H9 (cell line): ENCODE measurements around the gene SDK1. TPM values are rescaled to one million over a fixed set of nuclear protein-coding genes. Genes with fewer than 3 reads are reported as not detected.

Experiments used
- DNase-seq: peaks from one replicate; pipeline ENCODE4 v3.0.0-alpha.2; 2017
- H2AFZ ChIP-seq: one replicate; pipeline ENCODE4 v1.6.1; 2013; ENCODE audit warnings: mild to moderate bottlenecking, low read length, control low read depth, moderate library complexity
- H2AK5ac ChIP-seq: 2 replicates; pipeline ENCODE4 v1.6.1; 2013; ENCODE audit warnings: low read length, control low read depth, mixed read lengths; ENCODE audit not compliant: insufficient read length
- H2BK120ac ChIP-seq: one replicate; pipeline ENCODE4 v1.6.1; 2013; ENCODE audit warnings: low read depth, mild to moderate bottlenecking, low read length, control low read depth, inconsistent platforms; ENCODE audit not compliant: poor library complexity, severe bottlenecking
- H2BK12ac ChIP-seq: 2 replicates; pipeline ENCODE4 v1.6.1; 2013; ENCODE audit warnings: low read length, control low read depth, mixed read lengths, low read depth; ENCODE audit not compliant: insufficient read length
- H2BK15ac ChIP-seq: 2 replicates; pipeline ENCODE4 v1.6.1; 2013; ENCODE audit warnings: low read depth, low read length, control low read depth
- H2BK20ac ChIP-seq: one replicate; pipeline ENCODE4 v1.6.1; 2013; ENCODE audit warnings: low read depth, mild to moderate bottlenecking, low read length, control low read depth, inconsistent platforms; ENCODE audit not compliant: poor library complexity, severe bottlenecking
- H2BK5ac ChIP-seq: 2 replicates; pipeline ENCODE4 v1.6.1; 2013; ENCODE audit warnings: low read length, control low read depth, mixed read lengths; ENCODE audit not compliant: insufficient read length
- H3K14ac ChIP-seq: 2 replicates; pipeline ENCODE4 v1.6.1; 2013; ENCODE audit warnings: low read length, control low read depth; ENCODE audit not compliant: insufficient read depth
- H3K18ac ChIP-seq: 2 replicates; pipeline ENCODE4 v1.6.1; 2013; ENCODE audit warnings: low read depth, mild to moderate bottlenecking, mixed read lengths, low read length, control low read depth; ENCODE audit not compliant: insufficient read length
- H3K23ac ChIP-seq: 2 replicates; pipeline ENCODE4 v1.6.1; 2013; ENCODE audit warnings: low read length, control low read depth, mixed read lengths, low read depth; ENCODE audit not compliant: insufficient read length
- H3K23me2 ChIP-seq: 2 replicates; pipeline ENCODE4 v1.6.1; 2013; ENCODE audit warnings: low read depth, mild to moderate bottlenecking, mixed read lengths, low read length, control low read depth; ENCODE audit not compliant: insufficient read length, poor library complexity, severe bottlenecking
- H3K27ac ChIP-seq: 2 replicates; pipeline ENCODE4 v1.5.1; 2013; ENCODE audit warnings: low read length, control low read depth, mixed read lengths, low read depth; ENCODE audit not compliant: insufficient read length
- H3K27me3 ChIP-seq: 2 replicates; pipeline ENCODE4 v1.6.1; 2013; ENCODE audit warnings: low read length, control low read depth, inconsistent platforms; ENCODE audit not compliant: insufficient read depth
- H3K4ac ChIP-seq: 2 replicates; pipeline ENCODE4 v1.6.1; 2013; ENCODE audit warnings: low read depth, mild to moderate bottlenecking, control low read depth, inconsistent platforms, low read length, moderate library complexity
- H3K4me1 ChIP-seq: 2 replicates; pipeline ENCODE4 v1.6.1; 2013; ENCODE audit warnings: low read length, control low read depth, inconsistent platforms; ENCODE audit not compliant: insufficient read depth
- H3K4me2 ChIP-seq: 2 replicates; pipeline ENCODE4 v1.6.1; 2013; ENCODE audit warnings: low read length, control low read depth, mixed read lengths; ENCODE audit not compliant: insufficient read length, insufficient read depth
- H3K56ac ChIP-seq: 2 replicates; pipeline ENCODE4 v1.6.1; 2013; ENCODE audit warnings: low read depth, mild to moderate bottlenecking, mixed read lengths, low read length, control low read depth; ENCODE audit not compliant: insufficient read length
- H3K79me1 ChIP-seq: 2 replicates; pipeline ENCODE4 v1.6.1; 2013; ENCODE audit warnings: low read depth, mild to moderate bottlenecking, moderate library complexity, low read length, control low read depth, inconsistent platforms; ENCODE audit not compliant: insufficient read depth, poor library complexity, severe bottlenecking
- H3K79me2 ChIP-seq: 2 replicates; pipeline ENCODE4 v1.6.1; 2013; ENCODE audit warnings: low read length, control low read depth, inconsistent platforms; ENCODE audit not compliant: insufficient read depth
- H3K9ac ChIP-seq: 2 replicates; pipeline ENCODE4 v1.6.1; 2013; ENCODE audit warnings: low read length, control low read depth, mixed read lengths; ENCODE audit not compliant: insufficient read length; ENCODE audit errors: extremely low read depth
- H3K9me3 ChIP-seq: one replicate; pipeline ENCODE4 v1.6.1; 2013; ENCODE audit warnings: low read depth, low read length, inconsistent platforms; ENCODE audit not compliant: control insufficient read depth
- H3T11ph ChIP-seq: one replicate; pipeline ENCODE4 v1.6.1; 2013; ENCODE audit warnings: mild to moderate bottlenecking, low read length, control low read depth, inconsistent platforms
- H4K20me1 ChIP-seq: one replicate; pipeline ENCODE4 v1.6.1; 2013; ENCODE audit not compliant: control insufficient read depth, insufficient read length, insufficient read depth
- H4K5ac ChIP-seq: 2 replicates; pipeline ENCODE4 v1.6.1; 2013; ENCODE audit warnings: low read depth, mild to moderate bottlenecking, mixed read lengths, low read length, control low read depth; ENCODE audit not compliant: insufficient read length
- H4K8ac ChIP-seq: replicated peaks from 2 replicates; pipeline ENCODE4 v1.6.1; 2013; ENCODE audit warnings: low read length, control low read depth, mixed read lengths, low read depth; ENCODE audit not compliant: insufficient read length
- H4K91ac ChIP-seq: 2 replicates; pipeline ENCODE4 v1.6.1; 2013; ENCODE audit warnings: low read depth, mild to moderate bottlenecking, moderate library complexity, mixed read lengths, low read length, control low read depth; ENCODE audit not compliant: insufficient read length
- H3K27ac Mint-ChIP-seq, 3 experiments: 2 replicates in 2 of 3; 3 replicates in 1 of 3; pipeline ENCODE4 v1.8.0; 2020 to 2021; ENCODE audit warnings: mixed read lengths in 3 of 3, mild to moderate bottlenecking in 1 of 3, moderate library complexity in 1 of 3
- H3K27me3 Mint-ChIP-seq: 2 replicates; pipeline ENCODE4 v1.8.0; 2021; ENCODE audit warnings: low read depth, mild to moderate bottlenecking, moderate library complexity, mixed read lengths
- H3K36me3 Mint-ChIP-seq, 3 experiments: 2 replicates in 2 of 3; 3 replicates in 1 of 3; pipeline ENCODE4 v1.8.0; 2020 to 2021; ENCODE audit warnings: low read depth in 3 of 3, mixed read lengths in 3 of 3; ENCODE audit not compliant: insufficient read depth in 1 of 3
- H3K4me1 Mint-ChIP-seq, 2 experiments: 2 replicates each; pipeline ENCODE4 v1.8.0; 2020; ENCODE audit warnings: mixed read lengths in 2 of 2
- H3K4me3 Mint-ChIP-seq, 2 experiments: 2 replicates in 1 of 2; 3 replicates in 1 of 2; pipeline ENCODE4 v1.8.0; 2020 to 2021; ENCODE audit warnings: mild to moderate bottlenecking in 2 of 2, mixed read lengths in 2 of 2, moderate library complexity in 1 of 2
- H3K9me3 Mint-ChIP-seq, 2 experiments: 2 replicates in 1 of 2; 3 replicates in 1 of 2; pipeline ENCODE4 v1.8.0; 2020; ENCODE audit warnings: mild to moderate bottlenecking in 2 of 2, mixed read lengths in 2 of 2, moderate library complexity in 1 of 2
- CTCF ChIP-seq: fragments of 200-600 bp; sonication (generic); conservative IDR thresholded peaks from 3 replicates; pipeline ENCODE4 v1.8.0; 2021; ENCODE audit warnings: antibody characterized with exemption, mild to moderate bottlenecking
- WGBS: extraction: QIAGEN DNeasy Blood & Tissue Kit; methylation state at CpG from one replicate; pipeline ENCODE4 v1.1.7; 2013; ENCODE audit warnings: missing lambda C conversion rate, low lambda C conversion rate, mixed read lengths; ENCODE audit not compliant: insufficient read length; ENCODE audit errors: extremely low coverage; 5-methylcytosine and 5-hydroxymethylcytosine counted together
- total RNA-seq: library from RNA; stranded (reverse); gene quantifications from 2 replicates; pipeline ENCODE4 v1.2.1, GENCODE V29; 2021

The SDK1 gene
- total RNA-seq, 1 experiment from 2014 or later: 8.7 TPM

- H3K27me3 Mint-ChIP-seq: no peaks in the 10 kb centered on the region; the same call in 1 of the 2 replicates
- no peak overlapping the region for H2BK20ac ChIP-seq
- no peak overlapping the region for H2AFZ ChIP-seq
- no peak overlapping the region for H2BK120ac ChIP-seq
- no peak overlapping the region for H3K27ac Mint-ChIP-seq
- H3K79me2 ChIP-seq: no peaks in the 10 kb centered on the region
- no peak overlapping the region for H3K4me3 Mint-ChIP-seq
- H3K9me3 ChIP-seq: no peaks in the 10 kb centered on the region
- H2BK12ac ChIP-seq: no peak overlapping the region
- H3K4me1 ChIP-seq: no peaks in the 10 kb centered on the region
- no peak overlapping the region for H3T11ph ChIP-seq
- no peak overlapping the region for H3K14ac ChIP-seq
- H4K5ac ChIP-seq: no peak overlapping the region
- no peak overlapping the region for H4K8ac ChIP-seq
- DNase-seq: no peak
- H3K4me2 ChIP-seq: no peak overlapping the region
- no peak overlapping the region for H2BK5ac ChIP-seq
- H3K23ac ChIP-seq: no peak overlapping the region
- peaks cover 5 to 11% of the 10 kb centered on the region in 2 experiments; a peak in 2 of 4 replicates for H3K4me1 Mint-ChIP-seq
- H3K9ac ChIP-seq: no peak overlapping the region
- H2BK15ac ChIP-seq: no peak overlapping the region
- no peak overlapping the region for H3K56ac ChIP-seq
- WGBS: no CpG with 5 or more reads among the region's 16 CpGs
- no peak for TF ChIP-seq CTCF
- H3K79me1 ChIP-seq: no peaks in the 10 kb centered on the region
- no peak overlapping the region for H4K91ac ChIP-seq
- H3K23me2 ChIP-seq: no peaks in the 10 kb centered on the region
- H3K9me3 Mint-ChIP-seq: peaks cover 12 to 22% of the 10 kb centered on the region in 2 experiments; a peak in 4 of 5 replicates
- H3K4ac ChIP-seq: no peak overlapping the region
- H2AK5ac ChIP-seq: no peak overlapping the region
- no peaks in the 10 kb centered on the region for H4K20me1 ChIP-seq
- peaks cover 7 to 17% (median 8%) of the 10 kb centered on the region in 3 experiments for H3K36me3 Mint-ChIP-seq
- H3K18ac ChIP-seq: no peak overlapping the region
- H3K27me3 ChIP-seq: no peaks in the 10 kb centered on the region
- no peak overlapping the region for H3K27ac ChIP-seq
Observed at GRCh38 chr7:4178416-4178815, 877.4 kb downstream of the SDK1 start.
